Epidermal melanocyte (primary cell): Measurements from ENCODE around the gene ZBTB20.

ENCODE experiments used
- DNase-seq: peaks from one replicate; pipeline ENCODE4 v3.0.0; 2011; ENCODE audit warnings: low spot score; ENCODE audit not compliant: insufficient read length

ZBTB20 gene

GRCh38 chr3:114378760-114379159, 768.3 kb downstream of the ZBTB20 start:
- no peak for DNase-seq

GRCh38 chr3:114377426-114377825, 769.7 kb downstream of the ZBTB20 start:
- no peak for DNase-seq

GRCh38 chr3:114376516-114377185, 770.4 kb downstream of the ZBTB20 start:
- no peak for DNase-seq

- DNase-seq = no peak
These were observed 771.3 kb downstream of the ZBTB20 start for GRCh38 chr3:114375608-114376421.

GRCh38 chr3:114374433-114374990, 772.6 kb downstream of the ZBTB20 start:
- DNase-seq = no peak

- DNase-seq = no peak
These were observed 776.4 kb downstream of the ZBTB20 start for GRCh38 chr3:114370537-114371174.

- DNase-seq = no peak
These were observed 781.2 kb downstream of the ZBTB20 start for GRCh38 chr3:114365909-114366308.

- DNase-seq = no peak
These were observed 782.1 kb downstream of the ZBTB20 start for GRCh38 chr3:114364806-114365654.

- no peak for DNase-seq
These were observed 783.4 kb downstream of the ZBTB20 start for GRCh38 chr3:114363554-114364202.

- peak; percentile 52 for DNase-seq
These were observed 784.3 kb downstream of the ZBTB20 start for GRCh38 chr3:114362815-114363214.

- DNase-seq = no peak
These were observed 785.7 kb downstream of the ZBTB20 start for GRCh38 chr3:114361391-114361790.

- no peak for DNase-seq
These were observed 790.6 kb downstream of the ZBTB20 start for GRCh38 chr3:114356525-114356924.

- no peak for DNase-seq
These were observed 791.0 kb downstream of the ZBTB20 start for GRCh38 chr3:114356066-114356465.

GRCh38 chr3:114355653-114356052, 791.4 kb downstream of the ZBTB20 start:
- DNase-seq = no peak

GRCh38 chr3:114351822-114352145, 795.3 kb downstream of the ZBTB20 start:
- DNase-seq = no peak

- no peak for DNase-seq
These were observed 795.8 kb downstream of the ZBTB20 start for GRCh38 chr3:114351123-114351821.

- no peak for DNase-seq
These were observed 796.4 kb downstream of the ZBTB20 start for GRCh38 chr3:114350690-114351089.

GRCh38 chr3:114350271-114350670, 796.8 kb downstream of the ZBTB20 start:
- DNase-seq = no peak

GRCh38 chr3:114344492-114344891, 802.6 kb downstream of the ZBTB20 start:
- no peak for DNase-seq
